H1 (cell line): ENCODE measurements around the gene ABHD2. TPM values are rescaled to one million over a fixed set of nuclear protein-coding genes. Genes with fewer than 3 reads are reported as not detected.

Experiments used
- CBX5 ChIP-seq: fragments of 300-800, 300-1000 bp; sonication (generic); IDR thresholded peaks from 2 replicates; pipeline ENCODE4 v1.7.1; 2016; ENCODE audit warnings: antibody characterized with exemption, low read length, low read depth
- EGR1 ChIP-seq: IDR thresholded peaks from 2 replicates; pipeline ENCODE4 v1.6.1; 2011; ENCODE audit warnings: low read depth, low read length, borderline replicate concordance
- EP300 ChIP-seq, 2 experiments: IDR thresholded peaks; 1 replicate in 1 of 2; 2 replicates in 1 of 2; pipeline ENCODE4 v1.6.1; 2011 to 2012; ENCODE audit warnings: low read depth in 2 of 2, low read length in 2 of 2, mild to moderate bottlenecking in 2 of 2, borderline replicate concordance in 1 of 2, inconsistent platforms in 1 of 2, moderate library complexity in 1 of 2
- GABPA ChIP-seq: IDR thresholded peaks from 2 replicates; pipeline ENCODE4 v1.6.1; 2011; ENCODE audit warnings: mild to moderate bottlenecking, low read length, moderate library complexity, borderline replicate concordance; ENCODE audit not compliant: insufficient read depth
- GTF2F1 ChIP-seq: IDR thresholded peaks from 2 replicates; pipeline ENCODE4 v1.6.1; 2012; ENCODE audit warnings: low read depth, low read length, improper control_type of control experiment, borderline replicate concordance
- NRF1 ChIP-seq: IDR thresholded peaks from 2 replicates; pipeline ENCODE4 v1.6.1; 2011; ENCODE audit warnings: mild to moderate bottlenecking, low read depth, low read length, improper control_type of control experiment
- POLR2A ChIP-seq, 2 experiments: IDR thresholded peaks; 1 replicate in 1 of 2; 2 replicates in 1 of 2; pipeline ENCODE4 v1.6.1; 2011; ENCODE audit warnings: low read depth in 2 of 2, low read length in 2 of 2, mild to moderate bottlenecking in 2 of 2; ENCODE audit errors: control extremely low read depth in 1 of 2
- POU5F1 ChIP-seq: IDR thresholded peaks from 2 replicates; pipeline ENCODE4 v1.6.1; 2011; ENCODE audit warnings: low read depth, mild to moderate bottlenecking, low read length, moderate library complexity
- SAP30 ChIP-seq: fragments of 300-600 bp; sonication (generic); IDR thresholded peaks from 2 replicates; pipeline ENCODE4 v1.7.1; 2012; ENCODE audit warnings: low read length, moderate library complexity, mild to moderate bottlenecking, inconsistent platforms; ENCODE audit not compliant: insufficient read depth, insufficient replicate concordance
- SP2 ChIP-seq: IDR thresholded peaks from 2 replicates; pipeline ENCODE4 v1.6.1; 2012; ENCODE audit warnings: mild to moderate bottlenecking, low read length, inconsistent platforms
- YY1 ChIP-seq: IDR thresholded peaks from 2 replicates; pipeline ENCODE4 v1.6.1; 2011; ENCODE audit warnings: low read depth, mild to moderate bottlenecking, low read length
- ZNF274 ChIP-seq: IDR thresholded peaks from 2 replicates; pipeline ENCODE4 v1.7.0; 2012; ENCODE audit warnings: low read length, borderline replicate concordance; ENCODE audit errors: extremely low read depth
- polyA plus RNA-seq, 7 experiments: library from polyadenylated mRNA; depleted of rRNA in 3 of 7; stranded (reverse) in 5 of 7; unstranded in 2 of 7; fragments of >200 nt in 5 of 7; fragments of 200-250 nt in 2 of 7; gene quantifications; 1 replicate in 5 of 7; 2 replicates in 1 of 7; 4 replicates in 1 of 7; pipeline versions ENCODE4 v1.2.1 to v1.2.3, GENCODE V29; 2011 to 2013; ENCODE audit warnings: missing spikeins in 2 of 7, mixed read lengths in 2 of 7
- total RNA-seq: library from RNA; stranded (reverse); fragmentation: NEBNext Ultra II Directional; extraction: Animal tissue kit (Norgen Biotek cat#: 25700); gene quantifications from 2 replicates; pipeline ENCODE4 v1.2.1, GENCODE V29; 2021
- TF ChIP-seq, protein P1 (sequence below): fragments of 300-600 bp; sonication (generic); IDR thresholded peaks from 2 replicates; pipeline ENCODE4 v1.7.1; 2012; ENCODE audit warnings: low read length, moderate library complexity, mild to moderate bottlenecking, inconsistent platforms; ENCODE audit not compliant: insufficient replicate concordance

The ABHD2 gene
- total and polyA plus RNA-seq, 2 of the 8 experiments (the other 6 are each of a cell fraction or from before 2014, with no cell fraction given) = 9.1 to 23.7 TPM

- TF ChIP-seq, protein P1, sequence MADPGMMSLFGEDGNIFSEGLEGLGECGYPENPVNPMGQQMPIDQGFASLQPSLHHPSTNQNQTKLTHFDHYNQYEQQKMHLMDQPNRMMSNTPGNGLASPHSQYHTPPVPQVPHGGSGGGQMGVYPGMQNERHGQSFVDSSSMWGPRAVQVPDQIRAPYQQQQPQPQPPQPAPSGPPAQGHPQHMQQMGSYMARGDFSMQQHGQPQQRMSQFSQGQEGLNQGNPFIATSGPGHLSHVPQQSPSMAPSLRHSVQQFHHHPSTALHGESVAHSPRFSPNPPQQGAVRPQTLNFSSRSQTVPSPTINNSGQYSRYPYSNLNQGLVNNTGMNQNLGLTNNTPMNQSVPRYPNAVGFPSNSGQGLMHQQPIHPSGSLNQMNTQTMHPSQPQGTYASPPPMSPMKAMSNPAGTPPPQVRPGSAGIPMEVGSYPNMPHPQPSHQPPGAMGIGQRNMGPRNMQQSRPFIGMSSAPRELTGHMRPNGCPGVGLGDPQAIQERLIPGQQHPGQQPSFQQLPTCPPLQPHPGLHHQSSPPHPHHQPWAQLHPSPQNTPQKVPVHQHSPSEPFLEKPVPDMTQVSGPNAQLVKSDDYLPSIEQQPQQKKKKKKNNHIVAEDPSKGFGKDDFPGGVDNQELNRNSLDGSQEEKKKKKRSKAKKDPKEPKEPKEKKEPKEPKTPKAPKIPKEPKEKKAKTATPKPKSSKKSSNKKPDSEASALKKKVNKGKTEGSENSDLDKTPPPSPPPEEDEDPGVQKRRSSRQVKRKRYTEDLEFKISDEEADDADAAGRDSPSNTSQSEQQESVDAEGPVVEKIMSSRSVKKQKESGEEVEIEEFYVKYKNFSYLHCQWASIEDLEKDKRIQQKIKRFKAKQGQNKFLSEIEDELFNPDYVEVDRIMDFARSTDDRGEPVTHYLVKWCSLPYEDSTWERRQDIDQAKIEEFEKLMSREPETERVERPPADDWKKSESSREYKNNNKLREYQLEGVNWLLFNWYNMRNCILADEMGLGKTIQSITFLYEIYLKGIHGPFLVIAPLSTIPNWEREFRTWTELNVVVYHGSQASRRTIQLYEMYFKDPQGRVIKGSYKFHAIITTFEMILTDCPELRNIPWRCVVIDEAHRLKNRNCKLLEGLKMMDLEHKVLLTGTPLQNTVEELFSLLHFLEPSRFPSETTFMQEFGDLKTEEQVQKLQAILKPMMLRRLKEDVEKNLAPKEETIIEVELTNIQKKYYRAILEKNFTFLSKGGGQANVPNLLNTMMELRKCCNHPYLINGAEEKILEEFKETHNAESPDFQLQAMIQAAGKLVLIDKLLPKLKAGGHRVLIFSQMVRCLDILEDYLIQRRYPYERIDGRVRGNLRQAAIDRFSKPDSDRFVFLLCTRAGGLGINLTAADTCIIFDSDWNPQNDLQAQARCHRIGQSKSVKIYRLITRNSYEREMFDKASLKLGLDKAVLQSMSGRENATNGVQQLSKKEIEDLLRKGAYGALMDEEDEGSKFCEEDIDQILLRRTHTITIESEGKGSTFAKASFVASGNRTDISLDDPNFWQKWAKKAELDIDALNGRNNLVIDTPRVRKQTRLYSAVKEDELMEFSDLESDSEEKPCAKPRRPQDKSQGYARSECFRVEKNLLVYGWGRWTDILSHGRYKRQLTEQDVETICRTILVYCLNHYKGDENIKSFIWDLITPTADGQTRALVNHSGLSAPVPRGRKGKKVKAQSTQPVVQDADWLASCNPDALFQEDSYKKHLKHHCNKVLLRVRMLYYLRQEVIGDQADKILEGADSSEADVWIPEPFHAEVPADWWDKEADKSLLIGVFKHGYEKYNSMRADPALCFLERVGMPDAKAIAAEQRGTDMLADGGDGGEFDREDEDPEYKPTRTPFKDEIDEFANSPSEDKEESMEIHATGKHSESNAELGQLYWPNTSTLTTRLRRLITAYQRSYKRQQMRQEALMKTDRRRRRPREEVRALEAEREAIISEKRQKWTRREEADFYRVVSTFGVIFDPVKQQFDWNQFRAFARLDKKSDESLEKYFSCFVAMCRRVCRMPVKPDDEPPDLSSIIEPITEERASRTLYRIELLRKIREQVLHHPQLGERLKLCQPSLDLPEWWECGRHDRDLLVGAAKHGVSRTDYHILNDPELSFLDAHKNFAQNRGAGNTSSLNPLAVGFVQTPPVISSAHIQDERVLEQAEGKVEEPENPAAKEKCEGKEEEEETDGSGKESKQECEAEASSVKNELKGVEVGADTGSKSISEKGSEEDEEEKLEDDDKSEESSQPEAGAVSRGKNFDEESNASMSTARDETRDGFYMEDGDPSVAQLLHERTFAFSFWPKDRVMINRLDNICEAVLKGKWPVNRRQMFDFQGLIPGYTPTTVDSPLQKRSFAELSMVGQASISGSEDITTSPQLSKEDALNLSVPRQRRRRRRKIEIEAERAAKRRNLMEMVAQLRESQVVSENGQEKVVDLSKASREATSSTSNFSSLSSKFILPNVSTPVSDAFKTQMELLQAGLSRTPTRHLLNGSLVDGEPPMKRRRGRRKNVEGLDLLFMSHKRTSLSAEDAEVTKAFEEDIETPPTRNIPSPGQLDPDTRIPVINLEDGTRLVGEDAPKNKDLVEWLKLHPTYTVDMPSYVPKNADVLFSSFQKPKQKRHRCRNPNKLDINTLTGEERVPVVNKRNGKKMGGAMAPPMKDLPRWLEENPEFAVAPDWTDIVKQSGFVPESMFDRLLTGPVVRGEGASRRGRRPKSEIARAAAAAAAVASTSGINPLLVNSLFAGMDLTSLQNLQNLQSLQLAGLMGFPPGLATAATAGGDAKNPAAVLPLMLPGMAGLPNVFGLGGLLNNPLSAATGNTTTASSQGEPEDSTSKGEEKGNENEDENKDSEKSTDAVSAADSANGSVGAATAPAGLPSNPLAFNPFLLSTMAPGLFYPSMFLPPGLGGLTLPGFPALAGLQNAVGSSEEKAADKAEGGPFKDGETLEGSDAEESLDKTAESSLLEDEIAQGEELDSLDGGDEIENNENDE = no peak
- TF ChIP-seq ZNF274 (no peak), POLR2A (IDR thresholded peaks at IDR 0.05; ENCODE audit: control extremely low read depth in 1 of 2, low read depth in 2 of 2, low read length in 2 of 2) (no peak), SAP30 (no peak), EGR1 (no peak), GABPA (no peak), YY1 (no peak), CBX5 (no peak), NRF1 (no peak), GTF2F1 (no peak), POU5F1 (no peak), SP2 (no peak), EP300 (IDR thresholded peaks at IDR 0.05; ENCODE audit: borderline replicate concordance in 1 of 2, low read depth in 2 of 2, low read length in 2 of 2) (no peak)
Observed at GRCh38 chr15:89231832-89232231, 143.6 kb downstream of the ABHD2 start (continued).
